Body of pancreas (tissue), 4 donors: ENCODE measurements around the gene B3GALNT2.

Experiments
- CTCF ChIP-seq, 7 experiments: fragments of 450-650 bp in 4 of 7; fragments of 200-600 bp in 3 of 7; sonication (generic) in 3 of 7; IDR thresholded peaks; one replicate each; pipeline ENCODE4 v1.5.1; 2016 to 2019; ENCODE audit warnings: antibody characterized with exemption in 7 of 7
- POLR2A ChIP-seq, 3 donors: fragments of 450-650 bp; IDR thresholded peaks; one replicate each; pipeline ENCODE4 v1.6.1; 2016; ENCODE audit warnings: antibody characterized with exemption in 3 of 3, mild to moderate bottlenecking in 2 of 3

- TF ChIP-seq CTCF (IDR thresholded peaks at IDR 0.05) (no peak), POLR2A (IDR thresholded peaks at IDR 0.05) (no peak)
Observed at GRCh38 chr1:235473806-235474205, 30.4 kb downstream of the B3GALNT2 start.
